ENCODE data around the gene BBS9.

DNA sequence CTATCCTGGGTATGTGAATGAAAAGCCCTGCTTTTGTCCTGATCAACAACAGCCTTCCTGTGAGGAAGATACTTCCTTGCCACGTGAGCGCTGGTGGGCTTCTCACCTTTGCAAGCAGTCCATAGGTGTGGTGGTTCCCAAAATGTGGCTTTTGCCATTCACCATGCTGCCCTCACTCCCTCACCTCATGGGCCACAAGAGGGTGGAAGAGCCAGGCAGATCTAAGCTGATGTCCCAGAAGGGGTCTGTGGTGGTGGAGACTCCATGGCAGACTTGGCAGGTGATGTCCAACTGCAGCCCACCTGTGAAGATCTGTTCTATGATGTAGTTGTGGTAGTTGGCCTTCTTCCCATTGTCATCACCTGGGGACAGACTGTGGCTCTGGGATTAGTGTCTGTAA is 147.4 kb downstream of the BBS9 start:
- no peak for TF ChIP-seq EZH2phosphoT487 (conservative IDR thresholded peaks at IDR 0.05; ENCODE audit: low read length)
- TF ChIP-seq, protein P1, sequence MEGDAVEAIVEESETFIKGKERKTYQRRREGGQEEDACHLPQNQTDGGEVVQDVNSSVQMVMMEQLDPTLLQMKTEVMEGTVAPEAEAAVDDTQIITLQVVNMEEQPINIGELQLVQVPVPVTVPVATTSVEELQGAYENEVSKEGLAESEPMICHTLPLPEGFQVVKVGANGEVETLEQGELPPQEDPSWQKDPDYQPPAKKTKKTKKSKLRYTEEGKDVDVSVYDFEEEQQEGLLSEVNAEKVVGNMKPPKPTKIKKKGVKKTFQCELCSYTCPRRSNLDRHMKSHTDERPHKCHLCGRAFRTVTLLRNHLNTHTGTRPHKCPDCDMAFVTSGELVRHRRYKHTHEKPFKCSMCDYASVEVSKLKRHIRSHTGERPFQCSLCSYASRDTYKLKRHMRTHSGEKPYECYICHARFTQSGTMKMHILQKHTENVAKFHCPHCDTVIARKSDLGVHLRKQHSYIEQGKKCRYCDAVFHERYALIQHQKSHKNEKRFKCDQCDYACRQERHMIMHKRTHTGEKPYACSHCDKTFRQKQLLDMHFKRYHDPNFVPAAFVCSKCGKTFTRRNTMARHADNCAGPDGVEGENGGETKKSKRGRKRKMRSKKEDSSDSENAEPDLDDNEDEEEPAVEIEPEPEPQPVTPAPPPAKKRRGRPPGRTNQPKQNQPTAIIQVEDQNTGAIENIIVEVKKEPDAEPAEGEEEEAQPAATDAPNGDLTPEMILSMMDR (IDR thresholded peaks at IDR 0.05; ENCODE audit: insufficient read depth, low read length, poor library complexity, severe bottlenecking): no peak

All from SU-DHL-6 (cell line).